HT-29 (cell line): ENCODE measurements around the gene EDAR. TPM values are rescaled to one million over a fixed set of nuclear protein-coding genes. Genes with fewer than 3 reads are reported as not detected.

Source experiments
- DNase-seq: peaks from one replicate; pipeline ENCODE4 v3.0.0-alpha.2; 2015; ENCODE audit warnings: low spot score
- total RNA-seq: library from RNA; depleted of rRNA; stranded (reverse); fragments of >200 nt; shearing (Covaris generic); gene quantifications from 2 replicates; pipeline ENCODE4 v1.2.3, GENCODE V29; 2014

EDAR gene
- total RNA-seq, 1 experiment from 2014 or later, result not detected

GRCh38 chr2:108924580-108925251, 64.3 kb downstream of the EDAR start:
- no peak for DNase-seq

GRCh38 chr2:108923736-108924579, 65.1 kb downstream of the EDAR start:
- no peak for DNase-seq

- DNase-seq, result peak; percentile 42
Observed at GRCh38 chr2:108923019-108923700, 65.9 kb downstream of the EDAR start.

GRCh38 chr2:108922141-108922915, 66.7 kb downstream of the EDAR start:
- no peak for DNase-seq

- DNase-seq, result no peak
Observed at GRCh38 chr2:108921096-108922030, 67.7 kb downstream of the EDAR start.

- no peak for DNase-seq
Observed at GRCh38 chr2:108920686-108921085, 68.3 kb downstream of the EDAR start.

GRCh38 chr2:108919571-108920373, 69.2 kb downstream of the EDAR start:
- no peak for DNase-seq

GRCh38 chr2:108918941-108919341, 70.1 kb downstream of the EDAR start:
- DNase-seq, result no peak

GRCh38 chr2:108918156-108918874, 70.7 kb downstream of the EDAR start:
- DNase-seq, result no peak

GRCh38 chr2:108917526-108917925, 71.5 kb downstream of the EDAR start:
- DNase-seq, result no peak

GRCh38 chr2:108916796-108917421, 72.1 kb downstream of the EDAR start:
- no peak for DNase-seq

- no peak for DNase-seq
Observed at GRCh38 chr2:108916122-108916795, 72.8 kb downstream of the EDAR start.

- no peak for DNase-seq
Observed at GRCh38 chr2:108912629-108912902, 76.5 kb downstream of the EDAR start.

- DNase-seq, result no peak
Observed at GRCh38 chr2:108911807-108912628, 77.0 kb downstream of the EDAR start.

GRCh38 chr2:108911401-108911800, 77.6 kb downstream of the EDAR start:
- DNase-seq, result no peak

GRCh38 chr2:108910541-108911396, 78.3 kb downstream of the EDAR start:
- DNase-seq, result no peak
